WTC11 (cell line): ENCODE data around the gene OLFM1.

ENCODE experiments used
- ATF6 ChIP-seq: sonication (generic); formaldehyde crosslinking; IDR thresholded peaks from 2 replicates; pipeline ENCODE4 v1.8.1; 2023; ENCODE audit warnings: mild to moderate bottlenecking, missing genetic modification reagents
- ESRRA ChIP-seq: sonication (generic); formaldehyde crosslinking; IDR thresholded peaks from 2 replicates; pipeline ENCODE4 v1.8.1; 2022; ENCODE audit warnings: mild to moderate bottlenecking, missing genetic modification reagents, borderline replicate concordance
- ETV6 ChIP-seq: sonication (generic); formaldehyde crosslinking; IDR thresholded peaks from 2 replicates; pipeline ENCODE4 v1.8.1; 2022; ENCODE audit warnings: mild to moderate bottlenecking, missing genetic modification reagents
- FOXP1 ChIP-seq: sonication (generic); formaldehyde crosslinking; IDR thresholded peaks from 2 replicates; pipeline ENCODE4 v1.8.0; 2022; ENCODE audit warnings: missing genetic modification reagents, mild to moderate bottlenecking, moderate library complexity, borderline replicate concordance
- MLX ChIP-seq: sonication (generic); formaldehyde crosslinking; IDR thresholded peaks from 2 replicates; pipeline ENCODE4 v1.8.1; 2023; ENCODE audit warnings: mild to moderate bottlenecking, missing genetic modification reagents, moderate library complexity
- NR2C2 ChIP-seq: sonication (generic); formaldehyde crosslinking; IDR thresholded peaks from 2 replicates; pipeline ENCODE4 v1.8.0; 2022; ENCODE audit warnings: mild to moderate bottlenecking, missing genetic modification reagents
- SOX15 ChIP-seq: fragments of 250-450 bp; sonication (Bioruptor Pico); IDR thresholded peaks from 2 replicates; pipeline ENCODE4 v1.9.0; 2021; ENCODE audit warnings: mild to moderate bottlenecking
- SP1 ChIP-seq: sonication (generic); formaldehyde crosslinking; conservative IDR thresholded peaks from 2 replicates; pipeline ENCODE4 v1.8.1; 2022; ENCODE audit warnings: missing genetic modification reagents
- ZNF138 ChIP-seq: sonication (generic); formaldehyde crosslinking; conservative IDR thresholded peaks from 2 replicates; pipeline ENCODE4 v1.8.1; 2022; ENCODE audit warnings: mild to moderate bottlenecking, moderate library complexity, missing genetic modification reagents
- ZNF317 ChIP-seq: sonication (generic); formaldehyde crosslinking; IDR thresholded peaks from 2 replicates; pipeline ENCODE4 v1.8.1; 2023; ENCODE audit warnings: low read depth, mild to moderate bottlenecking, moderate library complexity, missing genetic modification reagents, borderline replicate concordance
- ZNF416 ChIP-seq: fragments of 250-450 bp; sonication (Bioruptor Pico); IDR thresholded peaks from 2 replicates; pipeline ENCODE4 v1.9.0; 2021; ENCODE audit warnings: mild to moderate bottlenecking, inconsistent platforms
- ZNF425 ChIP-seq: fragments of 250-450 bp; sonication (Bioruptor Pico); conservative IDR thresholded peaks from 2 replicates; pipeline ENCODE4 v1.9.0; 2021; ENCODE audit warnings: mild to moderate bottlenecking
- ZNF532 ChIP-seq: fragments of 250-450 bp; sonication (Bioruptor Pico); IDR thresholded peaks from 2 replicates; pipeline ENCODE4 v1.9.0; 2021; ENCODE audit warnings: mild to moderate bottlenecking, borderline replicate concordance
- TF ChIP-seq, protein P1 (sequence below): fragments of 200-600 bp; IDR thresholded peaks from 2 replicates; pipeline ENCODE4 v1.8.0; 2022; ENCODE audit warnings: antibody characterized with exemption

- no peak for TF ChIP-seq MLX (CRISPR knock-in tag)
- TF ChIP-seq, protein P1, sequence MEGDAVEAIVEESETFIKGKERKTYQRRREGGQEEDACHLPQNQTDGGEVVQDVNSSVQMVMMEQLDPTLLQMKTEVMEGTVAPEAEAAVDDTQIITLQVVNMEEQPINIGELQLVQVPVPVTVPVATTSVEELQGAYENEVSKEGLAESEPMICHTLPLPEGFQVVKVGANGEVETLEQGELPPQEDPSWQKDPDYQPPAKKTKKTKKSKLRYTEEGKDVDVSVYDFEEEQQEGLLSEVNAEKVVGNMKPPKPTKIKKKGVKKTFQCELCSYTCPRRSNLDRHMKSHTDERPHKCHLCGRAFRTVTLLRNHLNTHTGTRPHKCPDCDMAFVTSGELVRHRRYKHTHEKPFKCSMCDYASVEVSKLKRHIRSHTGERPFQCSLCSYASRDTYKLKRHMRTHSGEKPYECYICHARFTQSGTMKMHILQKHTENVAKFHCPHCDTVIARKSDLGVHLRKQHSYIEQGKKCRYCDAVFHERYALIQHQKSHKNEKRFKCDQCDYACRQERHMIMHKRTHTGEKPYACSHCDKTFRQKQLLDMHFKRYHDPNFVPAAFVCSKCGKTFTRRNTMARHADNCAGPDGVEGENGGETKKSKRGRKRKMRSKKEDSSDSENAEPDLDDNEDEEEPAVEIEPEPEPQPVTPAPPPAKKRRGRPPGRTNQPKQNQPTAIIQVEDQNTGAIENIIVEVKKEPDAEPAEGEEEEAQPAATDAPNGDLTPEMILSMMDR: no peak
- TF ChIP-seq NR2C2 (CRISPR knock-in tag): 0 out of 2 replicates have a peak, but pooled peaks have one; percentile 17
- TF ChIP-seq ZNF317 (CRISPR knock-in tag): peak; percentile 74
- TF ChIP-seq ESRRA (CRISPR knock-in tag): peak; percentile 66; the same call in 1 of the 2 replicates
- no peak for TF ChIP-seq ATF6 (CRISPR knock-in tag)
- peak; percentile 94 for TF ChIP-seq FOXP1 (CRISPR knock-in tag)
- TF ChIP-seq SOX15: no peak
- TF ChIP-seq ETV6 (CRISPR knock-in tag): peak; percentile 93
- no peak for TF ChIP-seq ZNF425 (CRISPR knock-in tag)
- peak; percentile 76; the same call in 1 of the 2 replicates for TF ChIP-seq ZNF138 (CRISPR knock-in tag)
- TF ChIP-seq ZNF416 (CRISPR knock-in tag): no peak
- 0 out of 2 replicates have a peak, but pooled peaks have one; percentile 21 for TF ChIP-seq SP1 (CRISPR knock-in tag)
- 0 out of 2 replicates have a peak, but pooled peaks have one; percentile 43 for TF ChIP-seq ZNF532 (CRISPR knock-in tag)
Observed at GRCh38 chr9:135156525-135157510, 69.3 kb downstream of the OLFM1 start.
